Measurements from ENCODE around the gene SLX9.

- TF ChIP-seq CTCF (IDR thresholded peaks at IDR 0.05; ENCODE audit: insufficient read depth, low read length): no peak
- TF ChIP-seq GABPA (IDR thresholded peaks at IDR 0.05; ENCODE audit: low read depth): no peak
- TF ChIP-seq POLR2AphosphoS5 (IDR thresholded peaks at IDR 0.05; ENCODE audit: low read depth): no peak
- TF ChIP-seq REST (IDR thresholded peaks at IDR 0.05; ENCODE audit: insufficient replicate concordance, low read depth): no peak
- no peak for TF ChIP-seq SPI1 (IDR thresholded peaks at IDR 0.05; ENCODE audit: borderline replicate concordance, low read depth)
These were observed 45.1 kb downstream of the SLX9 start for GRCh38 chr21:44984792-44985440.

Measured in HL-60 (cell line).